Posterior cingulate gyrus (tissue), 11 donors: ENCODE data around the gene NINJ2.
A peak's percentile ranks its signal among the peaks of the same experiment; 100 is the strongest.

ENCODE experiments used
- DNase-seq, 10 donors: peaks; one replicate each; pipeline versions ENCODE4 v3.0.0 to v3.0.0-alpha.2; 2020 to 2021; ENCODE audit warnings: mixed read lengths in 3 of 10
- intact Hi-C: fragments of 100-400 bp; cut with DNase I; formaldehyde crosslinking; loops from one replicate; pipeline ENCODE4 v1.15.1; 2023

Gene NINJ2

GRCh38 chr12:619346-619745 is 43.9 kb downstream of the NINJ2 start:
- intact Hi-C loops = no loop called here
- no peak for DNase-seq

GRCh38 chr12:618605-619004 is 44.6 kb downstream of the NINJ2 start:
- no peak for DNase-seq
- intact Hi-C loops = no loop called here

GRCh38 chr12:617304-617915 is 45.8 kb downstream of the NINJ2 start:
- intact Hi-C loops = no loop called here

GRCh38 chr12:615620-616019 is 47.6 kb downstream of the NINJ2 start:
- intact Hi-C loops = no loop called here
- DNase-seq = no peak

More at GRCh38 chr12:617304-617915, 45.8 kb downstream of the NINJ2 start:
- no peak for DNase-seq

GRCh38 chr12:614411-614970 is 48.8 kb downstream of the NINJ2 start:
- intact Hi-C loops = no loop called here
- peak in 6 of 10 donors; percentile 28 to 89 (median 46) for DNase-seq

GRCh38 chr12:613996-614395 is 49.2 kb downstream of the NINJ2 start:
- DNase-seq = no peak
- intact Hi-C loops = no loop called here

- no peak for DNase-seq
- intact Hi-C loops = no loop called here
Observed at GRCh38 chr12:612886-613285, 50.4 kb downstream of the NINJ2 start.

- no peak for DNase-seq
- intact Hi-C loops = no loop called here
Observed at GRCh38 chr12:612293-612692, 51.0 kb downstream of the NINJ2 start.

GRCh38 chr12:611721-612120 is 51.5 kb downstream of the NINJ2 start:
- intact Hi-C loops = no loop called here

GRCh38 chr12:608921-609320 is 54.3 kb downstream of the NINJ2 start:
- DNase-seq = no peak
- intact Hi-C loops = no loop called here

More at GRCh38 chr12:611721-612120, 51.5 kb downstream of the NINJ2 start:
- no peak for DNase-seq

- no peak for DNase-seq
- intact Hi-C loops = no loop called here
Observed at GRCh38 chr12:608413-608812, 54.8 kb downstream of the NINJ2 start.

- DNase-seq = peak in 1 of 10 donors; percentile 72
- intact Hi-C loops = no loop called here
Observed at GRCh38 chr12:607541-608001, 55.7 kb downstream of the NINJ2 start.

- intact Hi-C loops = no loop called here
Observed at GRCh38 chr12:604956-605355, 58.3 kb downstream of the NINJ2 start.

GRCh38 chr12:602700-603068 is 60.6 kb downstream of the NINJ2 start:
- peak in 1 of 10 donors; percentile 16 for DNase-seq
- intact Hi-C loops = no loop called here

More at GRCh38 chr12:604956-605355, 58.3 kb downstream of the NINJ2 start:
- no peak for DNase-seq

- intact Hi-C loops = no loop called here
- DNase-seq = no peak
Observed at GRCh38 chr12:601976-602699, 61.1 kb downstream of the NINJ2 start.

- DNase-seq = peak in 2 of 10 donors; percentile 40 to 71
- intact Hi-C loops = no loop called here
Observed at GRCh38 chr12:599756-600155, 63.5 kb downstream of the NINJ2 start.

- DNase-seq = peak in 2 of 10 donors; percentile 19 to 49
- intact Hi-C loops = no loop called here
Observed at GRCh38 chr12:597926-598568, 65.2 kb downstream of the NINJ2 start.

GRCh38 chr12:593396-594270 is 69.6 kb downstream of the NINJ2 start:
- peak in 1 of 10 donors; percentile 8 for DNase-seq
- intact Hi-C loops = no loop called here

- DNase-seq = peak in 2 of 10 donors; percentile 17 to 24
- intact Hi-C loops = no loop called here
Observed at GRCh38 chr12:592024-592505, 71.2 kb downstream of the NINJ2 start.
